ENCODE data around the gene GATC.
A peak's percentile ranks its signal among the peaks of the same experiment; 100 is the strongest.

The GATC gene

DNA sequence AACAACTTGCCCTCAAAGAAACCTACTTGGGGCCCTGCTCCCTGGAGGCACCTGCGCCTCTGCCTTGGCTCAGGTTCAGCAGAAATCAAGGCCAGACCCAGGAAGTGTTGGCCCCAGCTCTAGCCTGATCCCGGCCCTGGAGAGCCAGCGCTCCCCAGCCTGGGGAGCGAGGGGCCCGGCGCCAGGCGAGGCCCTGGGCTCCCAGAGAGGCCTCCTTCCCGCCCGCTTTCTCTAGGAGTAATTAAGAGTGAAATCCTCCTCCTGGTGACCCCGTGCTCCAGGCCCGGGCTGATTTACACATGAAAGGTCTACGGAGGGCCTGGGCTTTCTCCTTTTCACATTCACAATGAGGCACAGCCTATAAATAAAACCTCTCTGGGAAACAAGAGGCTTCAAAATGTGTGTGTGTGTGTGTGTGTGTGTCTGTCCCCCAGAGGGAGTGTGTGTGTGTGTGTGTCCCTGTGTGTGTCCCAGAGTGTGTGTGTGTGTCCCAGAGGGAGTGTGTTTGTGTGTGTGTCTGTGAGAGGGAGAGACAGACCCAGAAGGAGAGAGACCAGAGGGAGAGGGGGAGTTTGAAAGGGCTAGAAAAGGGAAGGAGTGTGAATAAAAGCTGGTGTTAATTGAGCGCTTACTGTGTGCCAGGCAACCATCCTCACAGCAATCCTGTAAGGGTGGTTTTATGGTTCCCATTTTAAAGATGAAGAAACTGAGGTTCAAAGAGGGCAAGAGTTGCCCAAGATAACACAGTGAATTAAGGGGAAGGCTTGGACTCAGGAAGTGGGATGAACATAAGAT is 32.1 kb upstream of the GATC start:
- Histone ChIP-seq H3K36me3 (ENCODE audit: control insufficient read depth, insufficient read depth, low read length, severe bottlenecking) (no peaks in the 10 kb centered on the region), H3K4me3 (ENCODE audit: low read length) (no peak overlapping the region), H3K4me1 (ENCODE audit: control insufficient read depth, insufficient read depth, low read length) (no peaks in the 10 kb centered on the region), H3K9me3 (ENCODE audit: control insufficient read depth, low read length) (no peaks in the 10 kb centered on the region), H3K9ac (ENCODE audit: low read length) (no peak overlapping the region), H3K27me3 (replicated peaks; ENCODE audit: control insufficient read depth, insufficient read depth, low read length) (peaks cover 18% of the 10 kb centered on the region)
- no peak for DNase-seq (ENCODE audit: low read depth)

DNA sequence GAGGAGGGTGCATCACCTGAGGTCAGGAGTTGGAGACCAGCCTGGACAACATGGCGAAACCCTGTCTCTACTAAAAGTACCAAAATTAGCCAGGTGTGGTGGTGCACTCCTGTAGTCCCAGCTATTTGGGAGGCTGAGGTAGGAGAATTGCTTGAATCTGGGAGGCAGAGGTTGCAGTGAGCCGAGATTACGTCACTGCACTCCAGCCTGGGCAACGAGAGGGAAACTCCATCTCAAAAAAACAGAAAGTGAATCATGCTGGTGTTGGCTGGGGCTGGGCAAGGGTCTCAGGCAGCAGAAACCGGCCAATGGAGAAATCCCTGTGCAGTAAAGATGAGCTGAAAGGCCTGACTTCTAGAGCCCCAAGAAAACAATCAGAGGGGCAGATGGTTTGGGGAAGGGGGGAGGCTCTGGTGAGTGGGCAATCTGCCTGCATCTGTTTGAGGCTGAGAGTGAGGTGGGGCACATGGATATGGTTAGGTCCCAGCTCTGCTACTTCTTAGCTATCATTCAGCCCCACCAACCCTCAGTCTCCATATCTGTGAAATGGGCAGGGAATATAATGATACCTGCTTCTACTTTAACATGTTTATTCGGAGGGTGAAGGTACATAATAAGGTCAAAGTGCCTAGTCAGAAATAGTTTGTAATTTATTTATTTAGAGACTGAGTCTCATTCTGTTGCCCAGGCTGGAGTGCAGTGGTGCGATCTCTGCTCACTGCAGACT is 29.6 kb upstream of the GATC start:
- Histone ChIP-seq H3K4me1 (ENCODE audit: control insufficient read depth, insufficient read depth, low read length) (no peaks in the 10 kb centered on the region), H3K9me3 (ENCODE audit: control insufficient read depth, low read length) (no peaks in the 10 kb centered on the region), H3K36me3 (ENCODE audit: control insufficient read depth, insufficient read depth, low read length, severe bottlenecking) (no peaks in the 10 kb centered on the region), H3K9ac (ENCODE audit: low read length) (no peak overlapping the region), H3K4me3 (ENCODE audit: low read length) (no peak overlapping the region), H3K27me3 (replicated peaks; ENCODE audit: control insufficient read depth, insufficient read depth, low read length) (peaks cover 24% of the 10 kb centered on the region)
- DNase-seq (ENCODE audit: low read depth), result no peak

DNA sequence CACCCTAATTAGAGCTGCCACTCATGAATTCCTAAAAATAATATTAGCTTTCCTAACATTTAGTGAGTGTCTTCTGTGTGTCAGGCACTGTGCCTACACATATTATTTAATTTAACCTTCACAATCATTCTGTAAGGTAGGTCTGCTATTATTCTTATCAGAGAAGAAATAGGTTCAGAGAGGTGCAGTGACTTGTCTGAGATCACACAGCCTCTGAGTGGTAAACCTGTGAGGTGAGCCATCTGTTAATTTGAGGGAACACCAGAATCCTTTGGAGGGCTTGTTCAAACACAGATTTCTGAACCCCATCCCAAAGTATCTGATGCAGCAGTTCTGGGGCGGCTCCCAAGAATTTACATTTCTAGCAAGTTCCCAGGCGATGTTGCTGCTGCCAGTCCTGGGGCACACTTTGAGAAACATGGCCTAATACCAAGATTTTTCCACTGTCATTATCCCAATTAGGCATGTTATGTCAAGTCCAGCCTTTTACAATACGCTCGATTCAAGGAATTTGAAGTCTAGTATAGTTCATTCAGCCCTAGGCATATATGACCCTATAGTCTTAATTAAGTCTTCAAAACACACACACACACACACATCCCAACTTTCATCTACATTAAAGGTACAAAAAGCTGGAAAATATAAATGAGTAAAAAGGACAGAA is 28.2 kb upstream of the GATC start:
- no peak for DNase-seq (ENCODE audit: low read depth)
- H3K4me3 ChIP-seq (ENCODE audit: low read length), result no peak overlapping the region
- peaks cover 30% of the 10 kb centered on the region for H3K27me3 ChIP-seq (replicated peaks; ENCODE audit: control insufficient read depth, insufficient read depth, low read length)
- no peaks in the 10 kb centered on the region for H3K9me3 ChIP-seq (ENCODE audit: control insufficient read depth, low read length)
- H3K4me1 ChIP-seq (ENCODE audit: control insufficient read depth, insufficient read depth, low read length), result no peaks in the 10 kb centered on the region
- no peak overlapping the region for H3K9ac ChIP-seq (ENCODE audit: low read length)
- no peaks in the 10 kb centered on the region for H3K36me3 ChIP-seq (ENCODE audit: control insufficient read depth, insufficient read depth, low read length, severe bottlenecking)

DNA sequence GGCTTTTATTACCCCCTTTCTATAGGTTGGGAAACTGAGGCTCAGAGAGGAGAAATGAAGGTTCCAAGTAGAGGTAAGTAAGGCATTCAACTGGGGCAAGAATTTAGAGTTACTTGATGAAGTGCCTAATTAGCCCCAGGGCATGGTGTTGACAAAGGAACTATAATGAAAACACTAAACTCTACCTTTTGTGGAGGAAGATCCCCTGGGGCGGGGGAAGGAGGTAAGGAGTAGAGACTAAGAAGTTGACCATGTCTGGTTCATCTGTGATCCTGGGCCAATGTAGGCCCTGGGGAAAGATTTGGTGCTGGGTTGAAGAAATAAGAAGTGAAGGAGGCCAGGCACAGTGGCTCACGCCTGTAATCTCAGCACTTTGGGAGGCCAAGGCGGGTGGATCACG is 24.5 kb upstream of the GATC start:
- H3K9ac ChIP-seq (ENCODE audit: low read length), result no peak overlapping the region
- H3K36me3 ChIP-seq (ENCODE audit: control insufficient read depth, insufficient read depth, low read length, severe bottlenecking), result no peaks in the 10 kb centered on the region
- no peaks in the 10 kb centered on the region for H3K4me1 ChIP-seq (ENCODE audit: control insufficient read depth, insufficient read depth, low read length)
- H3K9me3 ChIP-seq (ENCODE audit: control insufficient read depth, low read length), result no peaks in the 10 kb centered on the region
- H3K4me3 ChIP-seq (ENCODE audit: low read length), result no peak overlapping the region
- peaks cover 24% of the 10 kb centered on the region for H3K27me3 ChIP-seq (replicated peaks; ENCODE audit: control insufficient read depth, insufficient read depth, low read length)
- no peak for DNase-seq (ENCODE audit: low read depth)

DNA sequence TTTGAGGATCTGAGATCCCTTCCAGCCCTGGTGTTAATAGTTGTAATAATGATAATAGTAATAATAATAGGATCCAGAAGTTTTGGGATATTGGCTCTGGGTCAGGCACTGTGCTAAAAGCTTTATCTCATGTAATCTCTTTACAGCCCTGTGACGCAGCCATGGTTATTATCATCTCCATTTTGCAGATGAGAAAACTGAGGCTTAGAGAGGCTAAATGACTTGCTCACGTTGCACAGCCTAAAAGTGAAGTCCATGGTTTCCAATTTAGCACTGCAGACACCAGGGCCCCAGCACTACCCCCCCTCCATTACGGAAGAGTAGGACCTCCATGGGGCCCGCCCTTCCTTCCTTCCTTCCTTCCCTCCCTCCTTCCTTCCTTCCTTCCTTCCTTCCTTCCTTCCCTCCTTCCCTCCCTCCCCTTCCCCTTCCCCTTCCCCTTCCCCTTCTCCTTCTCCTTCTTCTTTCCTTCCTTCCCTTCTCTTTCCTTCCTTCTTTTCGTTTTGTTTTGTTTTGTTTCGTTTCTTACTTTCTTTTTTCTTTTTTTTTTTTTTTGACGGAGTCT is 23.3 kb upstream of the GATC start:
- Histone ChIP-seq H3K4me1 (ENCODE audit: control insufficient read depth, insufficient read depth, low read length) (no peaks in the 10 kb centered on the region), H3K4me3 (ENCODE audit: low read length) (no peak overlapping the region), H3K9ac (ENCODE audit: low read length) (no peak overlapping the region), H3K36me3 (ENCODE audit: control insufficient read depth, insufficient read depth, low read length, severe bottlenecking) (no peaks in the 10 kb centered on the region), H3K9me3 (ENCODE audit: control insufficient read depth, low read length) (no peaks in the 10 kb centered on the region), H3K27me3 (replicated peaks; ENCODE audit: control insufficient read depth, insufficient read depth, low read length) (peaks cover 20% of the 10 kb centered on the region)
- no peak for DNase-seq (ENCODE audit: low read depth)

DNA sequence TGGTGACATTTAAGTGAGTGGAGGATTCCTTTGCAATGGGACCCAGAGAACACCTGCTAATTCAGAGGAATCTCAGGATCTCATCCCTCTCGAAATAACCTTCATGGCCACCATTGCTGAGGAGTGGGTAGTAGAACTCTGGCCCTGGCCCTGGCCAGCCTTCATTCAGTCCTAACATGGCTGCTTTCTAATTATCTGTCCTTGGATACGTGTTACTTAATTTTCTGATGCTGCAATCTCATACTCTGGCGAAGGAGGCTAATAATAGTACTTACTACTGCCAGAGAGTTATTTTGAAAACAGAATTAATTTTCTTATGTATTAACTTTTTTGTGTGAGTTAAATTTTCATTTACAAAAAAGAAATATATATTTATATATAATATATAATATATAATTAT is 20.4 kb upstream of the GATC start:
- Histone ChIP-seq H3K36me3 (ENCODE audit: control insufficient read depth, insufficient read depth, low read length, severe bottlenecking) (no peaks in the 10 kb centered on the region), H3K9ac (ENCODE audit: low read length) (no peak overlapping the region), H3K27me3 (replicated peaks; ENCODE audit: control insufficient read depth, insufficient read depth, low read length) (peaks cover 12% of the 10 kb centered on the region), H3K9me3 (ENCODE audit: control insufficient read depth, low read length) (no peaks in the 10 kb centered on the region), H3K4me1 (ENCODE audit: control insufficient read depth, insufficient read depth, low read length) (no peaks in the 10 kb centered on the region), H3K4me3 (ENCODE audit: low read length) (no peak overlapping the region)
- DNase-seq (ENCODE audit: low read depth), result no peak

DNA sequence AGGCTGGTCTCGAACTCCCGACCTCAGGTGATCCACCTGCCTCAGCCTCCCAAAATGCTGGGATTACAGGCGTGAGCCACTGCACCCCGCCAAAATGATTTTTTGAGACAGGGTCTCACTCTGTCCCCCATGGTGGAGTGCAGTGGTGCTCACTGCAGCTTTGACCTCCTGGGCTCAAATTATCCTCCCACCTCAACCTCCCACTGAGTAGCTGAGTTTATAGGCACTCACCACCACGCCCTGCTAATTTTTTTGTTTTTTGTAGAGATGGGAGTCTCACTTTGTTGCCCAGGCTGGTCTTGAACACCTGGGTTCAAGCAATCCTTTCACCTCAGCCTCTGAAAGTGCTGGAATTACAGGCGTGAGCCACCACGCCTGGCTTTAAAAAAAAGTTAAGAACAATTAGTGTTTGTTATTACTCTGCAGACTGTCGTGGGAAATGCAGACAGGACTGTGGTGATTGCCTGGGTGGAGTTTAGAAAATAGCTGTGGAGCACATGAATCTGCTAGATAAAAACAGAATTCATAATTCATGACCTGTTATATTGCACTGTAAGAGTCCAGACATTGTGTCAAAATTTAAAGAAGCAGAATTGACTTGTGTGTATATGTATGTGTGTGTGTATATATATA is 17.5 kb upstream of the GATC start:
- Histone ChIP-seq H3K4me3 (ENCODE audit: low read length) (no peak overlapping the region), H3K36me3 (ENCODE audit: control insufficient read depth, insufficient read depth, low read length, severe bottlenecking) (no peaks in the 10 kb centered on the region), H3K9ac (ENCODE audit: low read length) (no peak overlapping the region), H3K9me3 (ENCODE audit: control insufficient read depth, low read length) (no peaks in the 10 kb centered on the region), H3K4me1 (ENCODE audit: control insufficient read depth, insufficient read depth, low read length) (no peaks in the 10 kb centered on the region), H3K27me3 (replicated peaks; ENCODE audit: control insufficient read depth, insufficient read depth, low read length) (peaks cover 3% of the 10 kb centered on the region)
- no peak for DNase-seq (ENCODE audit: low read depth)

DNA sequence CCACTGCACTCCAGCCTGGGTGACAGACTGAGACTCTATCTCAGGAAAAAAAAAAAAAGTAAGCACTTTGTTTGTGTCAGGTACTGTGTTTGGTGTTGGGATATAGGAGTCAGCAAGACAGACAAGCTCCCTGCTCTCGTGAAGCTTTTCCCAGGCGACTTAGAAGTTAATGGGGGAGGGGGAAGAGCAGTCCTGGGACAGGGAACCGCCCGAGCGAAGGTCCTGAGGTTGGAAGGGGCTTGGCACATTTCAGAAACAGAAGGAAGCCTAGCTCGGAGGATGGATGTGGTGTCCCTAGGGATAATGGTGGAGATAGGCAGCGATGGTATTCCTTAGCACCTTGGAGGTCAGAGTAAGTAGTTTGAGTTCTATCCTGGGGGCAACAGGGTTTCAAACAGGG is 16.9 kb upstream of the GATC start:
- H3K9me3 ChIP-seq (ENCODE audit: control insufficient read depth, low read length), result no peaks in the 10 kb centered on the region
- no peak overlapping the region for H3K4me3 ChIP-seq (ENCODE audit: low read length)
- DNase-seq (ENCODE audit: low read depth), result no peak
- H3K36me3 ChIP-seq (ENCODE audit: control insufficient read depth, insufficient read depth, low read length, severe bottlenecking), result no peaks in the 10 kb centered on the region
- no peaks in the 10 kb centered on the region for H3K4me1 ChIP-seq (ENCODE audit: control insufficient read depth, insufficient read depth, low read length)
- peaks cover 3% of the 10 kb centered on the region for H3K27me3 ChIP-seq (replicated peaks; ENCODE audit: control insufficient read depth, insufficient read depth, low read length)
- no peak overlapping the region for H3K9ac ChIP-seq (ENCODE audit: low read length)

DNA sequence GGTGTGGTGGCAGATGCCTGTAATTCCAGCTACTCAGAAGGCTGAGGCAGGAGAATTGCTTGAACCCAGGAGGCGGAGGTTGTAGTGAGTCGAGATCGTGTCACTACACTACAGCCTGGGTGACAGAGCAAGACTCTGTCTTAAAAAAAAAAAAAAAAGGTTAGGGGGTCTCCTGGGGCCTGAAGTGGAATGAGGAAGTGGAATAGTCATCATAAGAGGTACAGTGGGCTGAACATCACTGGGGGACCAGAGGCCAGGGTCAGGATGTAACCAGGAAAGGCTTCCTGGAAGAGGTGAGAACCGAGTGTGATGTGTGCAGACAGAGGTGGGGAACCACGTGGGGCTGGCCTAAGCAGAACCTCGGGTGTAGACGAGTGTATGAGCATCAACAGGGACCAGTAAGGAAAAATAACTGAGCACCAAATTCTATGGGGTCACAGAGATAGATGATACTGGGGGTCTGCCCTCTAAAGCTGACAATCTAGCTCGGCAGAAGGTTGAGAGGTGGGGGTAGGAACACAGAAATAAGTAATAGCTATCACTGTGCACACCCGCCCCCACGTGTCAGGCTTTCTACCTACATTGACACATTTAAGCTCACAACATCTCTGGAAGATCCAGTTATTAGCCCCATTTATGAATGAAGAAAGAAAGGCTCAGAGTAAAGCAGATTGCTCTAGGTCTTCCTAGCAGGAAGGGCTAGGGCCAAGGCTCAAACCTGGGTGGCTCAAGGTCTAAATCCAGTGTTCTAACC is 13.3 kb upstream of the GATC start:
- DNase-seq (ENCODE audit: low read depth), result no peak
- Histone ChIP-seq H3K9ac (ENCODE audit: low read length) (no peak overlapping the region), H3K36me3 (ENCODE audit: control insufficient read depth, insufficient read depth, low read length, severe bottlenecking) (no peaks in the 10 kb centered on the region), H3K4me3 (ENCODE audit: low read length) (no peak overlapping the region), H3K27me3 (replicated peaks; ENCODE audit: control insufficient read depth, insufficient read depth, low read length) (no peaks in the 10 kb centered on the region), H3K9me3 (ENCODE audit: control insufficient read depth, low read length) (no peaks in the 10 kb centered on the region), H3K4me1 (ENCODE audit: control insufficient read depth, insufficient read depth, low read length) (peaks cover 2% of the 10 kb centered on the region)

DNA sequence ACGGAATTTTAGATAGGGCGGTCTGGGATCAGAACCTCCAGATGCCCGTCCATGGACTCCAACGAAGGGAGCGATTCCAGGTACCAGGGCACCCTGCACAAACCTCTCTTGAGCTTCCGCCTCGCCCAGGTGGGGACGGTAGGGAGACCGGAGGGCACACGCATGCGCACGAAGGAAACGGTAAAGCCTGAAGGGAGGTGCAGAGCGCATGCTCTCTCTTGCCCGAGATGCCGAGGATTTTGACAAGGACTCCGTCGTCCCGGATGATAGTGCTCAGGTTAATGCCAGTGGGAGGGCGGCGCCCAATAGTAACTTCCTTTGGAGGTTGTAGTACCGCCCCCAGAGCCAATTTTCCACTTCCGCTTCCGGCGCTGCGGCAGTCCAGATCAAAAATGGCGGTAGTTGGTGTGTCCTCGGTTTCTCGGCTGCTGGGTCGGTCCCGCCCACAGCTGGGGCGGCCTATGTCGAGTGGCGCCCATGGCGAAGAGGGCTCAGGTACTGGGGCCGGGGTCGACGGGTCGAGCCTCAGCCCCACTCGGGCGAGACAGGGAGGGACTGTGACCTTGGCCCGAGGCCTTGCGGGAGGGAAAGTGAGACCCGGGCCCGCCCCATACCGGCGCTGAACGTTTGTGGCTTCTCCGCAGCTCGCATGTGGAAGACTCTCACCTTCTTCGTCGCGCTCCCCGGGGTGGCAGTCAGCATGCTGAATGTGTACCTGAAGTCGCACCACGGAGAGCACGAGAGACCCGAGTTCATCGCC is 8.3 kb upstream of the GATC start, which contains the start of gene COX6A1:
Gene COX6A1 (plus strand): TSS at position 379 of the 760 bp plus-strand sequence. CDS start 14 bp downstream, at position 393.
- no peaks in the 10 kb centered on the region for H3K9me3 ChIP-seq (ENCODE audit: control insufficient read depth, low read length)
- H3K36me3 ChIP-seq (ENCODE audit: control insufficient read depth, insufficient read depth, low read length, severe bottlenecking), result peaks cover 13% of the 10 kb centered on the region
- H3K9ac ChIP-seq (ENCODE audit: low read length), result peak within 1 kb of the TSS; percentile 88
- peaks cover 13% of the 10 kb centered on the region for H3K4me1 ChIP-seq (ENCODE audit: control insufficient read depth, insufficient read depth, low read length)
- peak; percentile 98 for DNase-seq (ENCODE audit: low read depth)
- H3K4me3 ChIP-seq (ENCODE audit: low read length), result peak within 1 kb of the TSS; percentile 93
- H3K27me3 ChIP-seq (replicated peaks; ENCODE audit: control insufficient read depth, insufficient read depth, low read length), result no peaks in the 10 kb centered on the region

Data from adipocyte (in vitro differentiated cells).